HG02840 (cell line): ENCODE data around the gene REPIN1.
A peak's percentile ranks its signal among the peaks of the same experiment; 100 is the strongest.

Source experiments
- ATAC-seq: cut with Tn5 transposase; IDR thresholded peaks from one replicate; pipeline ENCODE4 v1.9.1; 2021; ENCODE audit warnings: mild to moderate bottlenecking, moderate library complexity, moderate number of reproducible peaks; ENCODE audit not compliant: unreplicated experiment, low FRiP score

REPIN1 gene

GRCh38 chr7:150359622-150360362 is 8.8 kb upstream of the REPIN1 start:
- ATAC-seq = no peak

DNA sequence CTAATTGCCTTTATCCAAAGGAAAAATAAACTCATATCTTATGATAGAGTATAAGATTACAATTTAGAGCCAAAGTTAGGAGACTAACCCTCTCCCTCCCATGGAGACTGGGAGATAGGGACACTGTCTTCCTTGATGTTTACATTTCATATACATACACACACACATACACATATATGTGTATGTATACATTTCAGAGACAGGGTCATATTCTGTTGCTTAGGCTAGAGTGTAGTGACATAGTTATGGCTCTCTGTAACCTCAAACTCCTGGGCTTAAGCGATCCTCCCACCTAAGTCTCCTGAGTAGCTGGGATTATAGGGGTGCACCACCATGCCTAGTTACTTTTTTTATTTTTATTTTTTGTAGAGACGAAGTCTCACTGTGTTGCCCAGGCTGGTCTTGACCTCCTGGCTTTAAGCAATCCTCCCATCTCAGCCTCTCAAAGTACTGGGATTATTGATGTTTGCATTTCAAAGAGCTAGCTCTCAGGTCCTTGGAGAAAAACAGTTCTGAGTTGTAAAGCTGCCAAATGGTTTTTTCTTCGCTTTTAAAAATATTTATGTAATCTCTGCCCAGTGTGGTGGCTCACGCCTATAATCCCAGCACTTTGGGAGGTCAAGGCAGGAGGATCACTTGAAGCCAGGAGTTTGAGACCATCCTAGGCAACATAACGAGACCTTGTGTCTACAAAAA is 8.1 kb upstream of the REPIN1 start:
- no peak for ATAC-seq

- ATAC-seq = no peak
Measured at GRCh38 chr7:150361402-150361801, 7.2 kb upstream of the REPIN1 start.

DNA sequence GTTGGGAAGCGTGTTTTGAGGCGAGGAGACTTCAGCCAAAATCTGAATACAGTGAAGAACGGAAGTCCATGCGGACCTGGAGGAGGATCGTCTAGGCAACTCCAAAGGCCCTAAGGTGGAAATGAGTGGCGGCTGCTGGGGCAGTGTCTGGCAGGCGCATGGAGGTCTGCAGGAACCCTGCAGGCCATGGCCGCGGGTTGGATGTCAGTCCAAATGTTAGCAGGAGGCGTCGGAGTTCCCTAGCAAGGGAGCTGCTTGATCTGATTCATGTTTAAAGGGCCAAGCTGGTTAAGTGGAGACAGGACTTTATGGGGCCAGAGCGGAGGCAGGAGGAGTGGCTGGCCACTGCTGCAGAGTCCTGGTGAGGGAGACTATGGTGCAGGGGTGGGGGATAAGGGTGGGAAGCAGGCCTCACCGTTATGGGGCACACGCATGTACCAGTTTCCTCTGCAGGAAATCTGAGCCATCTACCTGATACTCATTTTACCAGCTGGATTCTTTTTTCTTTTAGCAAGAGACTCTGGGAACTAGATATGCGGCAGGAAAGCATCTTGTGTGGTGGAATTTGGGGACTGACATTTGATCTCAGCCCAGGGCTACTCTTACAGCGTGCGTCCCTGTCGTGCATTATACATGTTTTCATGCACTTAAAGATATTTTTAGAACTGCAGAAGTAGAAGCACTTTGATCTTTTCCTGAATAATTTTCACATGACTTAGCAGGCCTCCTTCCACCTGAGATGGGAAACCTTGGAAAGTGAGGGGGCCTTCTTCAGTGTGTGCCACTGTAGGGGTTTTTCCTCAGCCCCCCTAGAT is 6.6 kb upstream of the REPIN1 start:
- ATAC-seq = no peak

- no peak for ATAC-seq
Measured at GRCh38 chr7:150363370-150363769, 5.3 kb upstream of the REPIN1 start.

DNA sequence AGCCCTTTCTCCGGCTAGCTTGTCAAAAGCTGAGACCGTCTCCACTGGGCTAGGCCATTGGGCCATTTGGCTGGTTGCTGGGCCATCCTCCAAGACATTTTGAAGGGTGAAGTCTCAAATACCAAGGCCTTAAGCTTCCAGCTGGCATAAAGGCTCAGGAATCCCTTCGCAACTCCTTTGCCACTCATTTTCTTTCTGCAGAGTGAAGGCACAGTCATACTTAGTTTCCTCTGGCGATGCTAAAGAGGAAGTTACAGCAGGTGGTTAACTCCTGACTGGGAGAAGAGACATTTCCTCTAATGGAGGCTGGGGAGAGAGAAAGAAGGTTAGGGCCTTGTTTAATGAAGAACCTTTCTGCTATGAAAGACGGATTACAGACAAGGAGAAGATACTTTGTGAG is 4.8 kb upstream of the REPIN1 start:
- ATAC-seq = no peak

DNA sequence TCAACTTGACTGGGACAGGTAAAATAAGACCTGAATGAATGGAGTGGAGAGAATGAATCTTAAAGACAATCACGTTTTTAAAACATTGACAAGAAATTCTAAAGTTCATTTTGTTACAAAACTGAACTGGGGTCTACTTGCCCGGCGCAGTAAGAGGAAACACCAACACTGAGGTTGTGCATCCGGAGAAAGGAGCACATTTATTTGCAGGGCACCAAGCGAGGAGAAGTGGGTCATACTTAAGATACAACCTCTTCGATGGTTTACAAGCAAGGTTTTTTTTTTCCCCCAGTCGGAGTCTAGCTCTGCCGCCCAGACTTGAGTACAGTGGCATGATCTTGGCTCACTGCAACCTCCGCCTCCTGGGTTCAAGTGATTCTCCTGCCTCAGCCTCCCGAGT is 3.4 kb upstream of the REPIN1 start:
- ATAC-seq = no peak

DNA sequence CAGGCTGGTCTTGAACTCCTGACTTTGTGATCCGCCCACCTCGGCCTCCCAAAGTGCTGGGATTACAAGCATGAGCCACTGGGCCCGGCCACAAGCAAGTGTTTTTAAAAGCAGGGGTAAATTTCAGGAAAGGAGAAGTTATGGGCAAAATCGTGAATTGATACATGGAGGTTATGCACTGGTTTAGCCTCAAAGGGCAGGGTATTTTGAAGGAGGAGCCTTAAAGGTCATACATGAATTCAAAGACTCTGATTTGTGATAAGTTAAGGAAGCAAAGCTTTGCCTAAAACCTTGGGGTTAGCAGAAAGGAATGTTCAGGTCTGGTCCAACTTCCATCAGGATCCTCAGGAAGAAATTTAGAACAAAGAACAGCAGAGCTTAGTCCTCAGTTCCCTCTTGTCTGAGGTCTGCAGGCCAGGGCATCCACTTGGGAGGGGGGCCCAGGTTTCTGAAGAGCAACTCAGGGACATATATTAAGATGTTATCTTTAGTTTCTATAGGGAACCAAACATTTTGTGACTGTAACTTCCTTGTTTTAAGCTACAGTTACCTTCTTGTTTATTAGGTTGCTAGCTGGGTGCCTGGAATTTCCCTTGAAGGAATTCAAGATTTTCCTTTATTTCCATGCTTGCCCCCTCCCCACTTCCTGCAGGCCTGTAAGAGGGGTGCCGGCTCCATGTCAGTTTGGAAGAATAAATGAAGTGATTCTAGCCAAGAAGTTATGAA is 2.8 kb upstream of the REPIN1 start:
- no peak for ATAC-seq

- ATAC-seq = no peak
Measured at GRCh38 chr7:150367677-150368095, 936 bp upstream of the REPIN1 start.

GRCh38 chr7:150368884-150369747 is 494 bp downstream of the REPIN1 start:
- ATAC-seq = peak; percentile 24

DNA sequence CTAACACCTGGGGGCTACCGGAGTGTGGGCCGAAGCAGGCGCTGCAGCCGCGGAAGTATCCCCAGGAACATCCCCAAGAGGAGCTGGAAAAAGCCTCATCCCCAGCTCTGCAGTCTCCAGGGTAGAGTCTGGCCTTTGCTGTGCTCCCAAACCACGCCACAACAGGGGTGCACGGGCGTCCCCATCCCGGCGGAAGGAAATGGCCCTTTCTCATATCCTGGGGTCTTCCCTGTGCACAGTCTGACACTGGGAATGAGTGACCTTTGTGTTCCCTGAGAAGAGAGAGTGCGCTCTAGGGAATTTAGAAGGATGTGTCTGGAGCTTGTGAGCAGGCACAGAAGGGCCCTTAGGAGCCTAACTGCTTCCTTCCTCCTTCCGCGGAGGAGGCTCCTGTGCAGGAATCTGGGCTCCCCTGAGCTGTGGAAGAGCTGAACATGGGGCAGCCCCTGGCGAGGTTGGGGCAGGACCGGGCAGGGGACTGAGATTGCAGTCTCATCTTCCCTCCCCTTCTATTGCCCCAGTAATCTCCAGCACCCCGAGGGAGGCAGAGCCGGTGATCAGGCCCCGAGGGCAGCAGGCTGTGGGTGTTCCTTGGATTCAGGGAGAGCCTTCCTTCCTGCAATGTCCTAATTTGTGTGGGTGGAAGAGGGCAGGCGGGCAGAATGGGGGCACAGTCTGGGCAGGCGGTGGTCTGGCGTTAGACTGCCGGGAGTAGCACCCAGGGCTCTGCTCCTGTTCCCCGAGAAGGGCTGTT is 1.3 kb downstream of the REPIN1 start:
- ATAC-seq = no peak

DNA sequence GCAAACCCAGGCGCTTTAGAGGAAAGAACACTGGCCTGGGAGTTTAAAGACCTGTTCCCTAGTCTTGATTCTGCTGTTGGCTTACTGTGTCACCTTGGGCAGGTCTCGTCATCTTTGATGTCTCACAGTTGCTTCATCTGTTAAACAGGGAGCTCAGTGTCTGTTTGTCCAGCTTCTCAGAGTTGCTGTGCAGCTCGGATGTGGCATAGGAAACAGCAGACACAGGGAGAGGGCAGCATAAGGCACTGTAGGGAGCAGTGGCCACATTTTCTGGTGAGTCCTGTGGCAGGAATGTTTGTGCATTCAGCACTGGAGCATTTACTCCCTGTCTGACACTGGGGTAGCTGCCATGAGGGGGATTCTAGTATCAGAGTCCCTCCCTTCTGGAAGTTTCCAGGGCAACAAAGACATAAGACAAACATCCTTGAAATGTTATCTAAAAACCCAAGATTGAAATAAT is 2.0 kb downstream of the REPIN1 start:
- ATAC-seq = no peak

- ATAC-seq = no peak
Measured at GRCh38 chr7:150371131-150371995, 2.7 kb downstream of the REPIN1 start.

GRCh38 chr7:150371996-150372270 is 3.3 kb downstream of the REPIN1 start:
- ATAC-seq = no peak

GRCh38 chr7:150372271-150373048 is 3.8 kb downstream of the REPIN1 start:
- ATAC-seq = no peak

DNA sequence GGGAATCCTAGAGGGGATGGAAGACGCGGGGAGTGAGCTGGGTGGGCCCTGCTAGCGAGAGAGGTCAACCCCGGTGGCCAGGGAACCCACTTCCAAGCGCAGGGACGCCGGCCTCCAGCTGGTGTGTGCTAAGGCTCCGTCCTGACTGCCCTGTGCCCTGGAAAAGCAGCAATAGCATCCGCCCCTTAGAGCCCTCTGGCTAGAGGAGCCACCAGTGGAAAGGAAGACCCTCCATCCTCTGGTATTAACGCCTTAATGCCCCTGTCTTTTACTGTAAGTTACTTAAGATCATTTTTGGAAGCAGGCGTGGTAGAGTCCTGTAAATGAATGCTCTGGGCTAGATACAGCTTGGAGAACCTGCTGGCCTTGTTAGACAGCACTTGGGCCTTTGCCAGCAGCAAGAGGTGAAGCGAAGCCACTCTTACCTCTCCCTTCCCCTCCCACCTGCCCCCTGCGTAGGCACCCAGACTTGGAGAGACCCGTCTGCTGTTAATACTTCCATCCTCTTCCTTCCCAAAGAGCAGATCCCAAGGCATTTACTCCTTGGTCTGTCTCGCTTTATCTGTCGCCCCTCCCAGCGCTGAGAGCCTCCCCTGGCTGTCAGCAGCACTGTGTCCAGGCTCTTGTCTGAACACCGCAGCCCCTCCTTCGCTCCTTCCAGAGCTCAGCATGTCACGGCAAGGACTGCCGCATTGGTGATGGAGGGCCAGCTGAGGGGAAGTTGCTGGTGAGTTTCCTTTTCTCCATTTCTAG is 4.6 kb downstream of the REPIN1 start:
- ATAC-seq = no peak

- ATAC-seq = no peak
Measured at GRCh38 chr7:150374026-150374425, 5.4 kb downstream of the REPIN1 start.
